PFSK-1 (cell line): ENCODE data around the gene STIL.

Experiments
- FOXP2 ChIP-seq: optimal IDR thresholded peaks from 2 replicates; pipeline ENCODE3; 2011; ENCODE audit warnings: borderline replicate concordance, control low read depth, inconsistent platforms; ENCODE audit not compliant: insufficient read depth; ENCODE audit errors: extremely low read length, extremely low read depth
- POLR2AphosphoS5 ChIP-seq: IDR thresholded peaks from 2 replicates; pipeline ENCODE4 v1.6.1; 2012; ENCODE audit warnings: low read depth, mild to moderate bottlenecking, control low read depth, low read length, moderate library complexity
- REST ChIP-seq, 2 experiments: IDR thresholded peaks; 2 replicates each; pipeline versions ENCODE4 v1.6.1 to v1.8.0; 2011 to 2012; ENCODE audit warnings: low read depth in 2 of 2, low read length in 2 of 2, control low read depth in 1 of 2, inconsistent platforms in 1 of 2, mild to moderate bottlenecking in 1 of 2, moderate library complexity in 1 of 2; ENCODE audit not compliant: insufficient read depth in 1 of 2
- SIN3A ChIP-seq: IDR thresholded peaks from 2 replicates; pipeline ENCODE4 v1.6.1; 2012; ENCODE audit warnings: mild to moderate bottlenecking, low read length, moderate library complexity, borderline replicate concordance; ENCODE audit not compliant: insufficient read depth
- TAF1 ChIP-seq: IDR thresholded peaks from 2 replicates; pipeline ENCODE4 v1.6.1; 2012; ENCODE audit warnings: low read length, control low read depth, borderline replicate concordance; ENCODE audit not compliant: insufficient read depth

Gene STIL

GRCh38 chr1:47235241-47235681 is 78.7 kb downstream of the STIL start:
- TF ChIP-seq SIN3A (no peak), TAF1 (no peak)

- TF ChIP-seq TAF1 (no peak), REST (IDR thresholded peaks at IDR 0.05; ENCODE audit: insufficient read depth in 1 of 2, low read depth in 2 of 2, low read length in 2 of 2) (no peak), POLR2AphosphoS5 (no peak), FOXP2 (no peak), SIN3A (no peak)
Observed at GRCh38 chr1:47233186-47233585, 80.8 kb downstream of the STIL start.

GRCh38 chr1:47232187-47232874 is 81.6 kb downstream of the STIL start, which contains the start of gene TAL1:
TAL1 (minus strand) TSS chr1:47232225; CDS start chr1:47225888, 6,337 bp downstream.
- TF ChIP-seq REST (IDR thresholded peaks at IDR 0.05; ENCODE audit: insufficient read depth in 1 of 2, low read depth in 2 of 2, low read length in 2 of 2), result no peak
- TF ChIP-seq SIN3A, result no peak
- TF ChIP-seq TAF1, result no peak

GRCh38 chr1:47231301-47232186 is 82.4 kb downstream of the STIL start:
- TF ChIP-seq SIN3A (no peak), REST (IDR thresholded peaks at IDR 0.05; ENCODE audit: insufficient read depth in 1 of 2, low read depth in 2 of 2, low read length in 2 of 2) (no peak), POLR2AphosphoS5 (no peak), FOXP2 (no peak), TAF1 (no peak)

- TF ChIP-seq SIN3A (no peak), TAF1 (no peak), FOXP2 (no peak), POLR2AphosphoS5 (no peak), REST (IDR thresholded peaks at IDR 0.05; ENCODE audit: insufficient read depth in 1 of 2, low read depth in 2 of 2, low read length in 2 of 2) (no peak)
Observed at GRCh38 chr1:47230692-47231300, 83.2 kb downstream of the STIL start.
